ENCODE results near the gene RPH3AL.

RPH3AL gene

GRCh38 chr17:336110-337021 is 16.2 kb downstream of the RPH3AL start:
- DNase-seq = peak in 1 of 14 donors; percentile 19

DNA sequence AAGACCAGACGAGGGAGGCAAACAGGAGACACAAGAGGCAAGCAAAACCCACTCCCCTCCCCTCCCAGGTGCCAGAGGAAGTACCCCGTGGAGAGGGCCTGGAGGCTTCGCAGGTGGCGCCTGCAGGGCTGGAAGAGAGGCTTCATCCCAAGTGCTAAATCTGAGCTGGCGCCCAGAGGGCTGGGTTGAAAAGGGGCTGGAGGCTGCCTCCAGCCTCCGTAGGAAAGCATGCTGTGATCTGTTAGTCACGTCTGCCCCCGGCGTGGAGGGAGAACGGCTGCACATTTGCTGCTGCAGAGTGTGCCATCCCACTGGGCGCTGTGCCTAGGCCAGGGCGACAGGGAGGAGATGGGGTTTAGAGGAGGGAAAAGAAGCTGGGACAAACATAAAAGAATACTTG is 16.9 kb downstream of the RPH3AL start:
- DNase-seq = no peak

GRCh38 chr17:334974-335481 is 17.6 kb downstream of the RPH3AL start:
- no peak for DNase-seq

- DNase-seq = peak in 12 of 14 donors; percentile 37 to 86 (median 68)
Measured at GRCh38 chr17:333626-334396, 18.8 kb downstream of the RPH3AL start.

- DNase-seq = peak in 5 of 14 donors; percentile 15 to 59 (median 38)
Measured at GRCh38 chr17:332558-333322, 19.9 kb downstream of the RPH3AL start.

- peak in 2 of 14 donors; percentile 9 to 59 for DNase-seq
Measured at GRCh38 chr17:332023-332422, 20.6 kb downstream of the RPH3AL start.

GRCh38 chr17:330993-331701 is 21.5 kb downstream of the RPH3AL start:
- peak in 10 of 14 donors; percentile 41 to 84 (median 58) for DNase-seq

GRCh38 chr17:329784-330420 is 22.7 kb downstream of the RPH3AL start:
- DNase-seq = no peak

DNA sequence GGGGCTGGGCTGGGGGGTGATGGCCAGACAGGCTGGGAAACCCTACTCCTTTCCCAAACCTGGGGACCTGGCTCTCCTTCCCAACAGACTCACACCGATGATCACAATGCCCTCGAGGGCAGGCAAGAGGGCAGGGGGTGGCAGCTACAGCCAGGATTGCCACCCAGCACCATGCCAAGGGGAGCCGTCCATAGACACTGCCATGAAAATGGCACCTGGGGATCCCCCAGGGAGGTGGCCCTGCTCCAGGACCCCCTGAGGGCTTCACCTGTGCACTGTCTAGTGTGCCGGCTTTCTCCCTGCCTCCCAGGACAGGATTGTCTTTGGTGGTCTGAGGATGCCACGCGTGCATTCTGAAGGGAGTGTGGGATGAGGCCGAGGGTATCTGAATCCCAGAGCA is 24.6 kb downstream of the RPH3AL start:
- no peak for DNase-seq

- DNase-seq = no peak
Measured at GRCh38 chr17:327296-327695, 25.3 kb downstream of the RPH3AL start.

DNA sequence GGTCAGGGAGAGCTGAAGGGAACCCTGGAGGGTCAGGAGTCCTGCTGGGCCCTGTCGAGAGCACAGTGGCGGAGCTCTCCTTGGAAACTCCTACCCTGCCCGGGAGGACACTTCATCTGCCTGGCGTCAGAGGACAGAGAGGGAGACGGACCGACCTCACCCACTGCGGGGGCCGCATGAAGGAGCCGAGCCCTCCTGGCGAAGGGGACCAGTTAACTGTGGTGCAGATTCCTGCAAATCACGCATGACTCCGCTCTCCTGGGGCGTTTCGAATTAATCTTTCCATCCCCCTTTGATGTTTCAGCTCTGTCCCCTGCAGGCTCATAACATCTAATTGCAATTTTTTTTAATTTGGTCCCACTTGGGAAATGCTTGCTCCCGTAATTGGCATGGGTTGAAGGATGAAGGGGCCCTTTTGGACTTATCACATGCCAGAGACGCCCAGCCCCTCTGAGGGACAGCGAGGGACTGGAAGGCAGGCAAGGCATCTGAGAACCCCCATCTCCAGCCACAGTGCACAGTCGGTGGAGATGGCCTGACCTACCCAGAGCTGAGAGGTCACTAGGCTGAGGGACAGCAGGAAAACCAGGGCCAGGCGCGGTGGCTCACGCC is 26.5 kb downstream of the RPH3AL start:
- no peak for DNase-seq

DNA sequence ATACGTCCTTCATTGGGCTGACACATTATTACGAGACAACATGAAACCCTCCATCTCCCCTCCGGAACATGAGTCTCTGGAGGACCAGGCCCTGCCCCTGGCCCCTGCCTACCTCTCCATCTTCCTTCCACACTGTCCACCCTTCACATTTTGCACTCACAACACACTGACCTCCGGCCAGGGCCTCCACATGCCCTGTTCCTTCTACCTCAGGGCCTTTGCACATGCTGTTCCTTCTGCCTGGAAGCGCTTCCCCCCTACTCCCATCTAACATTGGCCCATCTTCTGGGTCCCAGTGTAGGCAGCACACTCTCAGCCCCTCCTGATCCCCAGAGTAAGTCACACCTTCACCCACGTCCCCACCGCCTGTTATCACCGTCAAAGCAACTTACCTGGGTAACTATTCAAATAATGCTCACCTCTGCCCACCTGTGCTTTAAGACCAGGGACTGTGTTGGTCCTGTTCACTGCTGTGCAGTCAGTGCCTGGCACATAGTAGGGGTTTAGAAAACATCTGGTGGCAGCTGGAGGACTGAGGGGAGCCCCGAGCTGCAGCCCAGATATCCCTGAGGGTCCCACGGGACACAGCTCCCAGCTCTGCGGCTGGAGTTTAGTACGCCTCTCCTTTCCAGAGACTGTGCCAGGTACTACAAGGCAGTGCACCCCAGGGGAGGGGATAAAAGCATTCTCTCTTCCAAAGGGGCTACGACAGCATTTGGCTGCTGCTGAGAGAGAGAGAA is 27.2 kb downstream of the RPH3AL start:
- no peak for DNase-seq

DNA sequence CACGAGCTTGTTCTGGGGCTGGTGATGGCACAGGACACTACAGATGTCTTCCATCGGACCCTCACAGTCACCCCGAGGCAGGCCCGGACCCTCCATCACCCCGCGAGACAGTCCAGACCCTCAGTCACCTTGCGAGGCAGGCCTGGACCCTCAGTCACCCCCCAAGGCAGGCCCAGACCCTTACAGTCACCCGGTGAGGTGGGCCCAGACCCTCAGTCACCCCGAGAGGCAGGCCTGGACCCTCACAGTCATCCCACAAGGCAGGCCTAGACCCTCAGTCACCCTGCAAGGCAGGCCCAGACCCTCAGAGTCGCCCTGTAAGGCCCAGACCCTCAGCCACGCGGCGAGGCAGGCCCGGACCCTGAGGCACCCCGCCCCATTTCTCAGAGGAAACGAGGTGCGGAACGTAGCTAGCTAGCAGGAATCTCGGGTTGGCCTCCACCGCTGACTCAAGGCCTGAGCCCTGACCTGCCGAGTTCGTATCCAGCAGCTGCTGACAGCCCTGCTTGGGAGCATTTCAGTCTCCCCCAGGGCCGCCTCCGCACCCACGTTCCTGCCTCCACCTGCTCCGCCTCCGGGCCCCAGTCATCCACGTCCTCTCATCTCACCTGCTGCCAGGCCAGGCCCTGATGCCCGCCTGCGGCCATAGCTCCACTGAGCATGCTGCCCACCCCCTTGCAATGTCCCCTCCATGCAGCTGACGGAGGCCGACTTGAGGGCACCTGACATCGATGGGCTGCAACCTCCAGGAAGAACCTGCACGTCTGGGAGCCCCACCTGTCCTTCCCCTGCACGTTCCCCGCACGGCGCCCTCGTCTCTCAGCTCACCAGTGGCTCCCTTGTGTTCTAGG is 28.7 kb downstream of the RPH3AL start:
- DNase-seq = no peak

DNA sequence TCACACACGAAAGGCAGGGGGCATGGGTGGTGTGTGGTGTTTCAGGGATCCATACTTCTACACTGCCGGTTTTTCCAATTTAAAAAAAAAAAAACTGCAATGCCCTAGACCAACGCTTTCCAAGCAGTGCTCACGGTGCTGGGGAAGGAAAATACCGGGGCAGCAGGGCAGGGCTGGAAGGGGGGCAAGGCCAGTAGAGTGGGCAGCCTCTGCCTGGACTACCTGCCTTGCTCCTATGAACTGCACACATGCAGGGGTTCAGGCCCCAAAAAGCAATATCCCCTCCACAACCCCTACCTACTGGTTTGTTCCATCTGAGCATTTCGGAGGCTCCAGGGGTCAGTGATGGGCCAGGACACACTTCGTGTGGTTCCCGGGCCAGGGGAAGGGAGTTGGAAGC is 29.4 kb downstream of the RPH3AL start:
- DNase-seq = no peak

DNA sequence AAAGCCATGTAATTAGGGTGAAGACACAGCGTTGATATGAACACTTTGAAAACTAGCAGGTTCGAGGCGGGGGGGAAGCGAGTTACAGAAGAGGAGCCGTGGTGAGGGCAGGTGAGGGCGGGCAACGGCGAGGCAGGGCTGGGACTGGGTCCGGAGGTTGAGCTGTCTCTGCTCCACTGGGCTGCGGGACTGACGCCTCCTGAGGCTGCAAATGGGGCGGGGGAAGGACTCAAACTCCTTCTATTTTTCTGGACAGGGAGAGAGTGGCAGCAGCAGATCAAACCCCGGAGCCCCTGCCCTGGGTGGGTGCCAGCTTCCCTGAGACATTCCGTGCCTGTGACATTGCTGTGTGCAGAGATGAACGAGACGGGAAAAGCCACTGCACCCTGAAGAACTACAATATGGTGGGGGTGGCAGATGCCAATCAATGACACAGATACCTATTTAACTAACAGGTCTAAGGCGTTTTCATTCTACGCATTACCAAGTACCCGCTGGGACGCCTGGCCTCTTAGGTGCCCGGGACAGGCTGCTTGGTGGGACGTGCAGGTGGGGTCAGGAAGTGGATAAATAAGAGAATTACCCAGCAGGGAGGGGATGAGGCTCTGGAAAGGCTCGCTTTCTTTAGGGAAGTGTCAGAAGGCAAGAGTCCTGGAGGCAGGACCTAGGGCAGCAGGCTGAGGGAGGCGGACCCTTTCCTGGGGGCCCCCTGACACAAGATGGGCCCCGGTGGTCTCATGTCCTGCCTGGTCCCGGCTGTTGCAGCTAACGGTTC is 30.4 kb downstream of the RPH3AL start:
- DNase-seq = no peak

DNA sequence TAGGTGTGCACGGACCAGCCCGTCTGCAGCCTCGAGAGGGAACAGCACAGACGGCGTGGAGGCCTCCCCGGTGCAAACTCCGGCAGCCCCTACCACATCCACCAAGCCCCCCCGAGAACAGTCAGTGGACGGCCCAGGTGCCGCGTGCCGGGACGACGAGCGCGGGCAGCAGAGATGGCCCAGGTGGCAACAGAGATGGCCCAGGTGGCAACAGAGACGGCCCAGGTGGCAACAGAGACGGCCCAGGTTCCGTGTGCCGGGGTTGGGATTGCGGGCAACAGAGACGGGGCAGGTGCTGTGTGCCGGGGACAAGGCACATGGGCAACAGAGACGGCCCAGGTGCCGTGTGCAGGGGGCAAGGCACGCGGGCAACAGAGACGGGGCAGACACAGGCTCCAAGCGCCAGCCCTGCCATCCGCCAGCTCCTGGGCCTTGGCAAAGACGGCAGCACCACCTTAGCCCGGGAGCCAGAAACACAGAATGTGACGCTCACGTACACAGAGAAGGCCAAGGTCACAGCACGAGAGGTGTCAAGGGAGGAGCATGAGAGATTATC is 31.1 kb downstream of the RPH3AL start:
- DNase-seq = no peak

DNA sequence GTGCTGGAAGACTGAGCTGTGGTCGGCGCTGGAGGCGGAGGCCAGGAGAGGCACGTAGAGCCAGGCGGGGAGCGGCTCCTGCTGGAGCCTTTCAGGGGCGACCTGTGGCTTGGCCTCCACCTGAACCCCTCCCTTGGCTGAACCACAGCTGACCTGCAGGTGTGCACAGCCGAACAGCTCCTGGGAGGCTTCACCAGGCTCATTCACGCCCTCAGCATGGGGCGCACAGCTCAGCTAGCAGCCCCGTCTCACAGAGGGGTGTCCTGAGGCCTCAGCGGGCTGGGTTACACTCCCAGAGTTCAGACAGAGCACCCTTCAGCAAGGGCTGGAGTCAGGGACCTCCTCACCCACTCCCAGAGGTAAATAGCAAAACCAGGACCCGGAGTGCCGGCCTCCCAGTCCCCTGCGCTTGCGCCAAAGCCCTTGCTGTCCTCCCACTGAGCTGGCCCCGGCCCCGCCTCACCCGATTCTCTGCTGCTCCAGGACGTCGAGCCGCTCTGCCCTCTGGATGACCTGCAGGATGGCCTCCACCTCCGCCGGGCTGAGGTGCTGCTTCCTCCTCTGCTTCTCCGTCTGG is 31.7 kb downstream of the RPH3AL start:
- DNase-seq = no peak

- no peak for DNase-seq
Measured at GRCh38 chr17:320139-320538, 32.5 kb downstream of the RPH3AL start.
